H1 (cell line): ENCODE data around the gene CAPN9. TPM values are rescaled to one million over a fixed set of nuclear protein-coding genes. Genes with fewer than 3 reads are reported as not detected.

Experiments
- CTCF ChIA-PET: fragments of 300-600 bp; sonication (Branson Sonifier 250); formaldehyde crosslinking; loops from one replicate; lab custom pipeline; 2021; ENCODE audit not compliant: partially characterized antibody; lab: Charles Lee
- POLR2A ChIA-PET: fragments of 300-600 bp; sonication (Branson Sonifier 250); formaldehyde crosslinking; loops from one replicate; lab custom pipeline; 2021; ENCODE audit warnings: inconsistent platforms; ENCODE audit not compliant: partially characterized antibody; lab: Charles Lee
- DNase-seq, 2 experiments: peaks; one replicate each; pipeline versions ENCODE4 v3.0.0 to v3.0.0-alpha.2; 2010 to 2022; ENCODE audit warnings: low spot score in 2 of 2, low read depth in 1 of 2, mixed read lengths in 1 of 2
- FAIRE-seq: peaks from 2 replicates; lab custom pipeline; 2011; peaks lifted over from hg19 to GRCh38; lab: Jason Lieb, UNC
- H2AFZ ChIP-seq: 2 replicates; pipeline ENCODE4 v1.8.1; 2012; ENCODE audit warnings: low read length, inconsistent platforms
- H2AK5ac ChIP-seq: 2 replicates; pipeline ENCODE4 v1.6.1; 2013; ENCODE audit warnings: low read depth, low read length
- H2BK120ac ChIP-seq: replicated peaks from 2 replicates; pipeline ENCODE3; 2013; ENCODE audit warnings: low read depth, low read length, inconsistent platforms
- H2BK12ac ChIP-seq: 2 replicates; pipeline ENCODE4 v1.6.1; 2013; ENCODE audit warnings: low read depth, low read length
- H2BK15ac ChIP-seq: 2 replicates; pipeline ENCODE4 v1.6.1; 2013; ENCODE audit warnings: low read length
- H2BK20ac ChIP-seq: 2 replicates; pipeline ENCODE4 v1.6.1; 2013; ENCODE audit warnings: low read length
- H2BK5ac ChIP-seq: 2 replicates; pipeline ENCODE4 v1.6.1; 2013; ENCODE audit warnings: low read depth, low read length
- H3K14ac ChIP-seq: 2 replicates; pipeline ENCODE4 v1.6.1; 2013; ENCODE audit warnings: inconsistent platforms; ENCODE audit not compliant: insufficient read length
- H3K18ac ChIP-seq: 2 replicates; pipeline ENCODE4 v1.6.1; 2013; ENCODE audit warnings: low read length; ENCODE audit errors: extremely low read depth
- H3K23ac ChIP-seq: 2 replicates; pipeline ENCODE4 v1.6.1; 2013; ENCODE audit warnings: inconsistent platforms; ENCODE audit not compliant: insufficient read length
- H3K23me2 ChIP-seq: 2 replicates; pipeline ENCODE4 v1.6.1; 2013; ENCODE audit warnings: low read depth, low read length
- H3K27ac ChIP-seq: 2 replicates; pipeline ENCODE4 v1.6.1; 2011; ENCODE audit warnings: low read depth, low read length, inconsistent platforms
- H3K27me3 ChIP-seq, 4 experiments: replicated peaks in 1 of 4; 1 replicate in 1 of 4; 2 replicates in 3 of 4; pipeline versions ENCODE4 v1.6.1 to v1.8.1; 2011 to 2013; ENCODE audit warnings: low read length in 3 of 4, mild to moderate bottlenecking in 3 of 4, inconsistent platforms in 2 of 4, mixed read lengths in 2 of 4, moderate library complexity in 1 of 4; ENCODE audit not compliant: control insufficient read depth in 3 of 4, insufficient read depth in 3 of 4; ENCODE audit errors: extremely low read depth in 1 of 4
- H3K36me3 ChIP-seq, 4 experiments: 2 replicates each; pipeline versions ENCODE4 v1.6.1 to v1.8.1; 2011 to 2013; ENCODE audit warnings: mild to moderate bottlenecking in 4 of 4, low read length in 3 of 4, moderate library complexity in 2 of 4, control low read depth in 1 of 4, inconsistent platforms in 1 of 4; ENCODE audit not compliant: insufficient read depth in 4 of 4, control insufficient read depth in 2 of 4
- H3K4ac ChIP-seq: replicated peaks from 2 replicates; pipeline ENCODE3; 2013; ENCODE audit warnings: low read length, low read depth, mixed read lengths, inconsistent platforms; ENCODE audit not compliant: insufficient read length
- H3K4me1 ChIP-seq, 4 experiments: replicated peaks in 1 of 4; 1 replicate in 1 of 4; 2 replicates in 3 of 4; pipeline versions ENCODE4 v1.6.1 to v1.8.1; 2011 to 2013; ENCODE audit warnings: low read length in 3 of 4, inconsistent platforms in 2 of 4, mixed read lengths in 1 of 4; ENCODE audit not compliant: insufficient read depth in 4 of 4, control insufficient read depth in 3 of 4
- H3K4me2 ChIP-seq, 2 experiments: 2 replicates each; pipeline versions ENCODE4 v1.6.1 to v1.8.1; 2011 to 2013; ENCODE audit warnings: low read depth in 2 of 2, low read length in 2 of 2, control low read depth in 1 of 2, inconsistent platforms in 1 of 2, mild to moderate bottlenecking in 1 of 2; ENCODE audit not compliant: insufficient read depth in 1 of 2
- H3K4me3 ChIP-seq, 4 experiments: fragments of 200-600, 300-600 bp in 1 of 4; sonication (generic), shearing (Covaris generic), sonication (Bioruptor Twin) in 1 of 4; 2 replicates each; pipeline versions ENCODE4 v1.5.1 to v1.8.1; 2011 to 2016; ENCODE audit warnings: low read length in 4 of 4, low read depth in 3 of 4, control low read depth in 2 of 4, inconsistent platforms in 2 of 4, mild to moderate bottlenecking in 2 of 4, mixed read lengths in 1 of 4, moderate library complexity in 1 of 4; ENCODE audit not compliant: insufficient read depth in 2 of 4; ENCODE audit errors: extremely low read depth in 1 of 4
- H3K56ac ChIP-seq: replicated peaks from 2 replicates; pipeline ENCODE3; 2013; ENCODE audit warnings: low read depth, mild to moderate bottlenecking, mixed read lengths, low read length, inconsistent platforms; ENCODE audit not compliant: insufficient read length
- H3K79me1 ChIP-seq: 2 replicates; pipeline ENCODE4 v1.6.1; 2013; ENCODE audit warnings: low read depth, low read length, control low read depth
- H3K79me2 ChIP-seq, 2 experiments: 2 replicates each; pipeline versions ENCODE4 v1.6.1 to v1.8.1; 2012 to 2013; ENCODE audit warnings: low read length in 2 of 2, mild to moderate bottlenecking in 2 of 2, inconsistent platforms in 1 of 2; ENCODE audit not compliant: insufficient read depth in 2 of 2, control insufficient read depth in 1 of 2
- H3K9ac ChIP-seq, 4 experiments: replicated peaks in 1 of 4; 1 replicate in 1 of 4; 2 replicates in 3 of 4; pipeline versions ENCODE4 v1.6.1 to v1.8.1; 2011 to 2013; ENCODE audit warnings: low read depth in 3 of 4, low read length in 3 of 4, control low read depth in 2 of 4, mild to moderate bottlenecking in 2 of 4, moderate library complexity in 2 of 4, inconsistent platforms in 1 of 4; ENCODE audit errors: extremely low read depth in 1 of 4
- H3K9me3 ChIP-seq, 2 experiments: 2 replicates each; pipeline versions ENCODE4 v1.6.1 to v1.8.1; 2012 to 2013; ENCODE audit warnings: mild to moderate bottlenecking in 2 of 2, moderate library complexity in 2 of 2, control low read depth in 1 of 2, inconsistent platforms in 1 of 2, low read depth in 1 of 2, low read length in 1 of 2, mixed read lengths in 1 of 2; ENCODE audit not compliant: insufficient read depth in 2 of 2
- H4K20me1 ChIP-seq, 2 experiments: replicated peaks in 1 of 2; 2 replicates each; pipeline versions ENCODE3 to v1.8.1; 2011 to 2013; ENCODE audit warnings: inconsistent platforms in 2 of 2, low read length in 2 of 2, mild to moderate bottlenecking in 1 of 2; ENCODE audit not compliant: insufficient read depth in 2 of 2, control insufficient read depth in 1 of 2
- H4K5ac ChIP-seq: 2 replicates; pipeline ENCODE4 v1.6.1; 2013; ENCODE audit warnings: low read length, low read depth, mixed read lengths, inconsistent platforms; ENCODE audit not compliant: insufficient read length
- H4K8ac ChIP-seq: 2 replicates; pipeline ENCODE4 v1.8.0; 2013; ENCODE audit warnings: mild to moderate bottlenecking, moderate library complexity, low read length, inconsistent platforms; ENCODE audit not compliant: insufficient read depth; ENCODE audit errors: extremely low read depth
- H4K91ac ChIP-seq: replicated peaks from 2 replicates; pipeline ENCODE3; 2013; ENCODE audit warnings: low read length, mixed read lengths, inconsistent platforms; ENCODE audit not compliant: insufficient read length
- CREB1 ChIP-seq: IDR thresholded peaks from 2 replicates; pipeline ENCODE4 v1.6.1; 2012; ENCODE audit warnings: inconsistent platforms
- CTBP2 ChIP-seq: IDR thresholded peaks from 2 replicates; pipeline ENCODE4 v1.7.0; 2011; ENCODE audit warnings: borderline replicate concordance, mild to moderate bottlenecking, moderate library complexity, mixed read lengths, low read length; ENCODE audit not compliant: insufficient read depth, insufficient read length
- EZH2 ChIP-seq: fragments of 200-600 bp; sonication (generic); IDR thresholded peaks from 2 replicates; pipeline ENCODE4 v1.7.1; 2012; ENCODE audit warnings: low read depth, mild to moderate bottlenecking, moderate library complexity, low read length, inconsistent platforms; ENCODE audit not compliant: severe bottlenecking
- FOSL1 ChIP-seq: IDR thresholded peaks from 2 replicates; pipeline ENCODE4 v1.6.1; 2011; ENCODE audit warnings: mild to moderate bottlenecking, low read depth, low read length, moderate library complexity; ENCODE audit not compliant: insufficient read depth
- GTF2F1 ChIP-seq: IDR thresholded peaks from 2 replicates; pipeline ENCODE4 v1.6.1; 2012; ENCODE audit warnings: low read depth, low read length, improper control_type of control experiment, borderline replicate concordance
- HDAC6 ChIP-seq: IDR thresholded peaks from one replicate; pipeline ENCODE4 v1.7.1; 2012; ENCODE audit warnings: low read depth, mild to moderate bottlenecking, inconsistent platforms, low read length, moderate library complexity
- POLR2A ChIP-seq, 2 experiments: IDR thresholded peaks; 1 replicate in 1 of 2; 2 replicates in 1 of 2; pipeline ENCODE4 v1.6.1; 2011; ENCODE audit warnings: low read depth in 2 of 2, low read length in 2 of 2, mild to moderate bottlenecking in 2 of 2; ENCODE audit errors: control extremely low read depth in 1 of 2
- POLR2AphosphoS5 ChIP-seq: IDR thresholded peaks from 2 replicates; pipeline ENCODE4 v1.6.1; 2011; ENCODE audit warnings: low read depth, low read length
- RAD21 ChIP-seq, 2 experiments: IDR thresholded peaks in 1 of 2; conservative IDR thresholded peaks in 1 of 2; 2 replicates each; pipeline ENCODE4 v1.6.1; 2011; ENCODE audit warnings: low read depth in 2 of 2, low read length in 2 of 2, improper control_type of control experiment in 1 of 2, inconsistent platforms in 1 of 2, mild to moderate bottlenecking in 1 of 2, moderate library complexity in 1 of 2
- SIN3A ChIP-seq, 2 experiments: IDR thresholded peaks in 1 of 2; conservative IDR thresholded peaks in 1 of 2; 2 replicates each; pipeline ENCODE4 v1.6.1; 2011 to 2012; ENCODE audit warnings: low read length in 2 of 2, improper control_type of control experiment in 1 of 2, low read depth in 1 of 2, mild to moderate bottlenecking in 1 of 2
- TAF7 ChIP-seq: optimal IDR thresholded peaks from 2 replicates; pipeline ENCODE3; 2011; ENCODE audit warnings: low read depth, mild to moderate bottlenecking, inconsistent platforms, low read length, moderate library complexity, borderline replicate concordance
- TEAD4 ChIP-seq: IDR thresholded peaks from 2 replicates; pipeline ENCODE4 v1.6.1; 2012; ENCODE audit warnings: low read depth, low read length, inconsistent platforms, mixed read lengths
- WGBS, 2 experiments: shearing (Covaris generic) in 1 of 2; methylation state at CpG; one replicate each; pipeline versions ENCODE4 v1.1.6 to v1.1.7; 2013 to 2015; ENCODE audit warnings: low lambda C conversion rate in 2 of 2, mixed read lengths in 2 of 2, inconsistent platforms in 1 of 2, low coverage in 1 of 2, missing lambda C conversion rate in 1 of 2; ENCODE audit not compliant: insufficient replicate concordance in 2 of 2, insufficient coverage in 1 of 2, insufficient read length in 1 of 2; ENCODE audit errors: extremely low coverage in 1 of 2, missing lambda C conversion rate in 1 of 2; 5-methylcytosine and 5-hydroxymethylcytosine counted together
- polyA plus RNA-seq, 7 experiments: library from polyadenylated mRNA; depleted of rRNA in 3 of 7; stranded (reverse) in 5 of 7; unstranded in 2 of 7; fragments of >200 nt in 5 of 7; fragments of 200-250 nt in 2 of 7; gene quantifications; 1 replicate in 5 of 7; 2 replicates in 1 of 7; 4 replicates in 1 of 7; pipeline versions ENCODE4 v1.2.1 to v1.2.3, GENCODE V29; 2011 to 2013; ENCODE audit warnings: missing spikeins in 2 of 7, mixed read lengths in 2 of 7
- total RNA-seq: library from RNA; stranded (reverse); fragmentation: NEBNext Ultra II Directional; extraction: Animal tissue kit (Norgen Biotek cat#: 25700); gene quantifications from 2 replicates; pipeline ENCODE4 v1.2.1, GENCODE V29; 2021

The CAPN9 gene
- total and polyA plus RNA-seq, 2 of the 8 experiments (the other 6 are each of a cell fraction or from before 2014, with no cell fraction given), result 0.22 to 0.76 TPM

- Histone ChIP-seq H2BK15ac (no peak overlapping the region), H3K23me2 (no peaks in the 10 kb centered on the region), H3K18ac (no peak overlapping the region), H3K79me1 (no peaks in the 10 kb centered on the region), H2AFZ (no peak overlapping the region), H4K5ac (no peak overlapping the region), H3K27me3 (peaks cover 27 to 82% (median 73%) of the 10 kb centered on the region in 4 experiments), H2BK20ac (no peak overlapping the region), H4K8ac (no peak overlapping the region), H3K4me1 (peaks cover 0 to 6% (median 3%) of the 10 kb centered on the region in 4 experiments; a peak in 3 of 7 replicates), H3K14ac (no peak overlapping the region), H3K27ac (no peak overlapping the region), H3K36me3 (no peaks in the 10 kb centered on the region), H3K4ac (no peak overlapping the region), H3K23ac (no peak overlapping the region), H3K4me3 (no peak overlapping the region), H4K20me1 (peaks cover 0 to 5% of the 10 kb centered on the region in 2 experiments), H2AK5ac (no peak overlapping the region), H3K79me2 (no peaks in the 10 kb centered on the region), H3K4me2 (no peak overlapping the region; a peak in 1 of 4 replicates), H3K56ac (no peak overlapping the region), H2BK5ac (no peak overlapping the region), H2BK120ac (no peak overlapping the region), H3K9me3 (peaks cover 0 to 6% of the 10 kb centered on the region in 2 experiments; a peak in 1 of 4 replicates), H3K9ac (no peak overlapping the region), H4K91ac (no peak overlapping the region), H2BK12ac (no peak overlapping the region)
- 38% methylated on average over 2 of the region's 2 CpGs; no CpG with 5 or more reads in 1 of the 2 experiments for WGBS, 2 experiments
- no peak for DNase-seq
- FAIRE-seq, result no peak
- ChIA-PET POLR2A (no interaction called here), CTCF (interaction anchor here (1.0 to 2.5 kb wide), 3 partner anchors 13 to 25 kb away, joined by 3 to 9 read pairs (median 5); no protein-coding TSS in a partner anchor)
- TF ChIP-seq TEAD4 (no peak), POLR2A (IDR thresholded peaks at IDR 0.05; ENCODE audit: control extremely low read depth in 1 of 2, low read depth in 2 of 2, low read length in 2 of 2) (no peak), CTBP2 (no peak), EZH2 (no peak), CREB1 (no peak), SIN3A (conservative IDR thresholded peaks at IDR 0.05 in 1 of 2, IDR thresholded peaks at IDR 0.05 in 1 of 2; ENCODE audit: low read depth in 1 of 2, low read length in 2 of 2) (no peak), FOSL1 (no peak), RAD21 (IDR thresholded peaks at IDR 0.05 in 1 of 2, conservative IDR thresholded peaks at IDR 0.05 in 1 of 2; ENCODE audit: low read depth in 2 of 2, low read length in 2 of 2) (no peak), POLR2AphosphoS5 (no peak), TAF7 (no peak), HDAC6 (no peak), GTF2F1 (no peak)
Observed at GRCh38 chr1:230785636-230786384, 38.6 kb downstream of the CAPN9 start.
